ENCODE results near the gene SCLY.

SCLY gene

GRCh38 chr2:238128534-238129001 lies 67.8 kb downstream of the SCLY start:
- no peak for DNase-seq

- DNase-seq = no peak
These were observed 68.6 kb downstream of the SCLY start for GRCh38 chr2:238129166-238130010.

GRCh38 chr2:238130111-238130695 lies 69.4 kb downstream of the SCLY start:
- no peak for DNase-seq

GRCh38 chr2:238130696-238131628 lies 70.2 kb downstream of the SCLY start:
- DNase-seq = peak in 1 of 2 experiments; percentile 31

GRCh38 chr2:238131761-238132462 lies 71.1 kb downstream of the SCLY start:
- DNase-seq = no peak

GRCh38 chr2:238132463-238133450 lies 72.0 kb downstream of the SCLY start:
- DNase-seq = no peak

GRCh38 chr2:238133499-238134392 lies 72.9 kb downstream of the SCLY start:
- no peak for DNase-seq

GRCh38 chr2:238134393-238134785 lies 73.6 kb downstream of the SCLY start:
- no peak for DNase-seq

GRCh38 chr2:238135601-238136150 lies 74.9 kb downstream of the SCLY start:
- DNase-seq = no peak

- no peak for DNase-seq
These were observed 76.2 kb downstream of the SCLY start for GRCh38 chr2:238136820-238137537.

- DNase-seq = no peak
These were observed 77.1 kb downstream of the SCLY start for GRCh38 chr2:238137885-238138284.

- DNase-seq = peak; percentile 27 to 44
These were observed 77.8 kb downstream of the SCLY start, which contains the start of gene KLHL30 for GRCh38 chr2:238138331-238139195. TSS of gene KLHL30 (plus strand) at chr2:238138668. CDS start at chr2:238140755, 2,087 bp downstream.

- DNase-seq = peak in 1 of 2 experiments; percentile 17
These were observed 78.6 kb downstream of the SCLY start for GRCh38 chr2:238139196-238140039.

GRCh38 chr2:238140040-238140439 lies 79.2 kb downstream of the SCLY start:
- DNase-seq = no peak

GRCh38 chr2:238140721-238141540 lies 80.1 kb downstream of the SCLY start:
- DNase-seq = no peak
